Measurements from ENCODE around the gene IL23R.

The IL23R gene

DNA sequence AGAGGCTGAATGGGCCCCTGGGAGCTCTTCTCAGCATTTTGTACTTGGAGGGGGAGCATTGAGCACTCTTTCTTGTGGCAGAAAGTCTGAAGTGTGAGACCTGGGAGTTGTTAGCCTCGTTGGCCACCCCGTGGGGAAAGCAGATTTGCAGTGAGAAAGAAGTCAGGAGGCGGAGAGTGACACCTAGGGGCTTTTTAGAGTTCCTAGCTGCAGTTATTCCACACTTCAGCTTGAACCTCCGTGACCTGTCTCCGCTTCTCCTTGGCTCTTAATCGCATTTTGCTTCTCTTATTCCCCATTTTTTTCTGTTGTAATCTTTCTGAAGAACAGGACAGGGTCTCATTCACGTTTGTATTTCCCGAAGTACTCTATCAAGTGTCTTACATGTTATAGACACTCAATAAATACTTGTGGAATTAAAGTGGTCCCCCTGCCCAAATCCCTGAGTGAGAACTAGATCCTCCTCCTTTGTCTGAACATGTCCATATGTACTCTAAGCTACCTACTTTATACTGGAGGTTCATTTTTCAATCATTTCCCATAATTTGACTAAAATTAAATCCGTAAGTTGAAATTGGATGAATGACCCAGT, 17.0 kb upstream of the IL23R start:
- no peak for DNase-seq

DNA sequence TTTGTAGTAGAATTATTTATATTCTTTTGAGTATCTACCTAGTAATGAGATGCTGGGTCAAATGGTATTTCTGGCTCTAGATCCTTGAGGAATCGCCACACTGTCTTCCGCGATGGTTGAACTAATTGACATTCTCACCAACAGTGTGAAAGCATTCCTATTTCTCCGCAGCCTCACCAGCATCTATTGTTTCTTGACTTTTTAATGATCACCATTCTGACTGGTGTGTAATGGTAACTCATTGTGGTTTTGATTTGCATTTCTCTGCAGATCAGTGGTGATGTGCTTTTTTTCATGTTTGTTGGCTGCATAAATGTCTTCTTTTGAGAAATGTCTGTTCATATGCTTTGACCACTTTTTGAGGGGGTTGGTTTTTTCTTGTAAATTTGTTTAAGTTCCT, 15.3 kb upstream of the IL23R start:
- no peak for DNase-seq

DNA sequence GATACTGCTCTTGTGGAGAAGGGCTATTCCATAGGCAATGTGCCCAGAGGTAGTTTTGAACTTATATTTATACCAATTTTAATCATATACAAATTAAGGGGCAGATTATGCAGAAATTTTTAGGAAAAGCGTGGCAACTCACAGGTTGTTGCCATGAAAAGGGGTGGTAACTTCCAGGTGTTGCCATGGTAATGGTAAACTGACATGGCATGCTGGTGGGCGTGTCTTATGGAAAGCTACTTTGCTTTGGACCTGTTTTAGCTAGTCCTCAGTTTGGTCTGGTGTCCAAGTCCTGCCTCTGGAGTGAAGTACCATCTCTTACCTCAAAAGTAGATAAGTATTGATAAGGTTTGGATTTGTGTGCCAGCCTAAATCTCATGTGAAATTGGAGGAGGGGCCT, 7.9 kb upstream of the IL23R start:
- no peak for DNase-seq

DNA sequence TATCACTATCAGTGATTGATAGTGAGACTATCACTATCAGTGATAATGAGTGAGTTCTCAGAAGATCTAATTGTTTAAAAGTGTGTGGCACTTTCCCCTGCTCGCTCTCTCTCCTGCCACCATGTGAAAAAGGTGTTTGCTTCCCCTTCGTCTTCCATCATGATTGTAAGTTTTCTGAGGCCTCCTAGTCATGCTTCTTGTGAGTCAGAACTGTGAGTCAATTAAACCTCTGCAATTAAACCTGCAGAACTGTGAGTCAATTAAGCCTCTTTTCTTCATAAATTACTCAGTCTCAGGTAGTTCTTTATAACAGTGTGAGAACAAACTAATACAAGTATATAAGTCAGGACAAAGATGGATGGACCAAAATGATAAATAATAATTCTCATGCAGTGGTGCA, 7.0 kb upstream of the IL23R start:
- no peak for DNase-seq

DNA sequence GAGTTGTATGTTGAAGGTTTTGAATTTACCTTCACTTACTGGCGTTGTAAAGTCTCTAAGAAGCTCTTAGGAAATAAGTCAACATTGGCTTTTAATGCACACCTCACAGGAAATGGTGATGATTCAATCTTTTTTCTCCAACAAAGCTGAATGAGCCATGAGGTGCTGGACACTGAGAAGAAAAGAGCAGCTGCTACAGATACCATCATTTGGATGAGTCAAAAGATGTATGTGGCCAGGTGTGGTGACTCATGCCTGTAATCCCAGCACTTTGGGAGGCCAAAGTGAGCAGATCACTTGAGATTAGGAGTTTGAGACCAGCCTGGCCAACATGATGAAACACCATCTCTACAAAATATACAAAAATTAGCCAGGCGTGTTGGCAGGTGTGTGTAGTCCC, 3.3 kb upstream of the IL23R start:
- no peak for DNase-seq

DNA sequence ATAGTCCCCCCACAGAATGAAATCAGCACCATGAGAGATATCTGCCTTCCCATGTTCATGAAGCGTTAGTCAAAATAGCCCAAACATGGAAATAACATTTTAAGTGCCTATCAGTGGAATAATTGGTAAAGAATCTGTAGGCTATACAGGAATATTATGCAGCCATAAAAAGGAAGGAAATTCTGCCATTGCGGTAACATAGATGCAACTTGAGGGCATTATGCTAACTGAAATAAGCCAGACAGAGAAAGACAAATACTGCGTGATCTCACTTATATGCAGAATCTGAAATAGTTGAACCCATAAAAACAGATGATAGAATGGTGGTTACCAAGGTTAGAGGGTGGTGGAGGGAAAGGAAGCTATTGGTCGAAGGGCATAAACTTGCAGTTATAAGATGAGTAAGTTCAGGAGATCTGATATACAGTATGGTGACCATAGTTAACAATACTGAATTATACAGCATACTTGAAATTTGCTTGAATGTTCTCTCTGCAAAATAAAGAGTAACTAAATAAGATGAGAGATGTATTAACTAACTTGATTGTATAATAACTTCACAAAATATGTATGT, 699 bp upstream of the IL23R start:
- DNase-seq = no peak

DNA sequence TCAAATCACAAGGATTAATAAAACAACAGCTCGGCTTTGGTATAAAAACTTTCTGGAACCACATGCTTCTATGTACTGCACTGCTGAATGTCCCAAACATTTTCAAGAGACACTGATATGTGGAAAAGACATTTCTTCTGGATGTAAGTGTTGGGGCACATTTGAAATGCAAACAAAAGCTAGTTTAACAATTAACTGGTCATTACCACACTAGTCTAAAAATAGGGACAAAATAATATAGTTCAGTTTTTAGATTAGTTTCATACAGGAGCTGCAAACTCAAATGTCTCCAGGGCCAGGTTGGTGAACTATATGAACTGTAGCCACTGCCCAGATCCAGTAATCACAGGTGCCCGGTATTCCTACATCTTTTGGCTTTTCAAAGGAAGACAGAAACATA, 3.2 kb downstream of the IL23R start:
- no peak for DNase-seq

DNA sequence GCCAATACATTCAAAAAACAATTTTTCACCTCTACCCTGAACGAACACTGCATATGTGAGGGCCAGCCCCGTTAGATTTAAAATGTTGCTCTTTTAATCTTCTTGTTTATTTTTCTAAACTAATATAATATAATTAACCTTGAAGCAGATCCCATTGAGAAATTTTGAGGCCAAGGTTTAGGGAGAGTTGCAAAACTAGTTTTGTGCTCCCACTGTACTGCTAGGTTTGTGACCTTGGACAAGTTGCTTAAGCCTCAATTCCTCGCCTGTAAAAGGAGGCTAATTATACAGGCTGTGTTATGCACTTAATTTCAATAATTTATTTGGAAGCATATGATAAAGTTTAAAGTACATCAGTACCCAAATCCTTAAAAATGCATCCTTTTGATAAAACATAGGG, 3.7 kb downstream of the IL23R start:
- no peak for DNase-seq

DNA sequence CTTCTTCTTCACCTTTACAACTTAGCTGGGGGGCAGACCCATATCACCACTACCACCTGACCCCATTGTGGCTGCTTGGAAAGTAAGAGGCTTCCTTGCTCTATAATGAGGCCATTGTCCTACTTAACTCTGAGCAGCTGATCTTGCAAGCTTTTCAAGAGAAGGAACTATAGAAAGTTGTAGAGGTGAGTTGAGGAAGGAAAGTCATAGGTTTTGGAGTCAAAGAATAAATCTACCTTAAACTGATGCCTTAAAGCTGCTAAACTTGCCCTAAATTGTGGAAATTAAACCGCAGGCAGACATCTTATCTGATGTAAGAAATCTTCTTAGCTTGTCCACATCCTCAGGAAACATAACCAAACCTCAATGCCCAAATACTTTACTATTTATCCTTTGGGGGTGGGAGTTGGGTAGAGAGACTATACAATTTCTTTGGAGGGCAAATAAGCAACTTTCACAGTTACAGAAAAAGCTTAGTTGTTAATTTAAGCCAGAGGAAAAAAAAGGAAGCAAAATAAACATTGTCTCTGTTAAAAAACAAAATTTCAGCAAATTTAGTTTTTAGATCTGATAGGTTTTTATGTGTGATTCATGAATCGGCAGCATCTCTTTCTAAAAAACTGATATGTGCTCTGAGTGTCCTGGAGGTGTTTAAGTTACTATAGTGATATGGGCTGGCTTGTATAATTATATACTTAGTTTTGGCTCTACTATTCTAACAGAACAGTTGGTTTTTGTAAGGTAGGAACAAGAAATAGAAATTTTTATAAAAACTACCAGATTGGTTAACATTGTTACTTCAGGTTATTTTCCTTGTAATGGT, 4.7 kb downstream of the IL23R start:
- DNase-seq = no peak

DNA sequence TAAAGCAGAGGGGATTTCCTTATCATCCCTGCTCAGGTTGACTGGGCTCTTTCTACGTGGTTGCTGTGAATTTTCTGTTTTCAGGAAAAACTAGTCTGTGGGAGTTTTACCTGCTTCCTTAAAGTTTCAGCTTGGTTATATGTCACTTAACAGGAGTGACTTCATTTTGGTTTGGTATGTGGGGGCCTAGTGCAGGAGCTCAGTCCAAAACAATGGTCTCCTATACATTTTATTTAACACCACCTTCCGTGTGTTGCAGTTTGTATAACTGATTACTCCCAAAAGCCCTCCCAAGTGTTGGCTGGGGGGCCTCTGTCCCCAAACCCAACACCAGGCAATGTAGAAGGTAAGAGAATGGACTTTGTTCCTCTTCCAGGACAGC, 5.3 kb downstream of the IL23R start:
- no peak for DNase-seq

DNA sequence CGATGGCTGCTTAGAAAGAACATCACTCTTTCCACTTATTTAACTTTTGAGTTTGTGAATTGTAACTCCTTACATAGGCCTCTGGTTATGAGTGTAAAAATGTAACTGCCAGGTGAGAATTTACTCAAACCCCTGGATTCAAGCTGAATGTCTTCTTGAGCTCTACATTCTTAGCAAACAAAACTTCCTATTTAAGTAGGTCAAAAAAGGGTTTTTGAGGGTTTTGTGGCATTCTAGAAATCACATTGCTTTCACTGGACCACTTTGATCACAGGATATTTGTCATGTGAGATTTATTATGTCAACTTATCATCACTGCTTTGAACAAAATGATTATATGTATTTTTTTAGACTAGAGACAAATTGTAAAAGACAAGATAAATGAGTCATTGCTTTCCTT, 5.7 kb downstream of the IL23R start:
- no peak for DNase-seq

DNA sequence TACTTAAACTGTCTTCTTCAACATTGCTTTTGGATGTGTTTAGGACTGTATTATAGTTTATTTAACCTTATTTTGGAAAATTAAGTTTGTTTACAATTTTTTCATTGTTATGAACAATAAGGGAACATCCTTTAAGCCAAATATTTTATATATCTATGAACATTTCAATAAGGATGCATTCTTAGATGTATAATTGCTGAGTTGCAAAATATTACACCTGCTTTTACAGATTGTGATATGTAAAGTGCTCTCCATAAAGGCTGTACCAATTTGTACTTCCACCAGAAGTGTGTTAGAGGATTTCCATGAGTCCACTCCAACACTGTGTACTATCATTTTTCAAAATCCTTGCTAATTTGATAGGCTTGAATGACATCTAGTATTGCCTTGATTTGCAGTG, 7.7 kb downstream of the IL23R start:
- no peak for DNase-seq

DNA sequence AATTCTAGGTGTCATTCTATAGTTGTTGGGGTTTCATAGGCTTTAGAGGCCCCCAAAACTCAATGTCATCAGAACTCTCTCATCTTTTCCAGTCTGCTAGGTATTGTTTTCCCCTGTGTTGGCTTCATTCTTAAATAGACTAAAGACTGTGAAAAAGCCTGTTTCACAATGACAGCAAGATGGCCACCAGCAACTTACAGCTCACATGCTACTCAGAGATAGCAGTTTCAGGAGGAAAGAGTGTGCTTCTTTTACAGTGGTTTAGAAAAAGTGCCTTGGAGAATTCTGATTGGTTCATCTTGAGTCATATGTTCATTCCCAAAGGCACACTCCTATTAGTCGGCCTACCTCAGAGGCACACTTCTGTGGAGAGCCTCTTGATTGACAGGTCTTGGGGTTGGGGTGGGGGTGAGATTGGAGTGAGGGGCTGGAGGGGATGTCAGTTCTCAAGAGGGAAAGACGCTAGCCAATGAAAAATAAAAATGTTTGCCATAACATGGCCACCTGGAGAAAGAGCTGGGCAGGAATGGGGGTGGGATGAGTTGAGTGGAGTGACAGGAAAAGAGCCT, 8.5 kb downstream of the IL23R start:
- DNase-seq = no peak

DNA sequence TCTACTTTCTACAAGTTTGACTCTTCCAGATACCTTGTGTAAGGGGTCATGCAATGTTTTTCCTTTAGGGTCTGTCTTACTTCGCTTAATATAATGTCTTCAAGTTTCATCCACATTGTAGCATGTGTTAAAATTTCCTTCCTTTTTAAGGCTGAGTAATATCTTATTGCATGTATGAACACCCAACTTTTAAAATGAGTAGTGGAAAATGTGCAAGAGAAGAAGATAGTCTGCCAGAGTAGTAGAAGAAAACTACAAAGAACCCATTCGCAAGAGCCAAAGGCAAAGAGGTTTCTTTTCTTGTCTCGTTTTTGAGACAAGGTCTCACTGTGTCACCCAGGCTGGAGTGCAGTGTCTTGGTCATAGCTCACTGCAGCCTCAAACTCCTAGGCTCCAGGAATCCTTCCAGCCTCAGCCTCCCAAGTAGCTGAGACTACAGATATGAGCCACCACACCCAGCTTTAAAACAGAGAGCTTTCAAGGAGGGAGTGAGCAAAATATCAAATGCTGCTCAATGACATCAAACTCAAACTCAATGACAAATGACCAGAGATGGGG, 9.4 kb downstream of the IL23R start:
- no peak for DNase-seq

DNA sequence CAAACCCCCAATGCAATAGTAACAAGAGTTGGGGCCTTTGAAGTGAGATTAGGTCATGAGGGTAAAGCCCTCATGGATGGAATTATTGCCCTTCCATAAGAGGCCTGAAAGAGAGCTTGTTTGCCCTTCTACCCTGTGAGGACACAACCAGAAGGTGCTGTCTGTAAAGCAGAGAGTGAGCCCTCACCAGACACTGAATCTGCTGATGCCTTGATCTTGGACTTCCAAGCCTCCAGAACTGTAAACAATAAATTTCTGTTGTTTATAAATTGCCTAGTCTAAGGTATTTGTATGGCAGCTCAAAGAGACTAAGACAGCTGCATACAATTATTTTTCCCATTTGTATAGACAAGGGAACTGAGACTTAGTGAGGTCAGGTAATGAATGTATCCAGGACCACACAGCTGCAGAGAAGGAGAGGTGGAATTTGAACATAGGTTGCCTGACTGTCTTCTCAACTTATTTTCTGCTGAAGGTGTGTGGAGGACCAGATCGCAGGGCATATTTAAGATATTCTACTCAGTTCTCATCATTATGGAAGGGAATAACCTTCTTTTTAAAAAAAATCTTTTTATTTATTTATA, 18.7 kb downstream of the IL23R start:
- DNase-seq = no peak

DNA sequence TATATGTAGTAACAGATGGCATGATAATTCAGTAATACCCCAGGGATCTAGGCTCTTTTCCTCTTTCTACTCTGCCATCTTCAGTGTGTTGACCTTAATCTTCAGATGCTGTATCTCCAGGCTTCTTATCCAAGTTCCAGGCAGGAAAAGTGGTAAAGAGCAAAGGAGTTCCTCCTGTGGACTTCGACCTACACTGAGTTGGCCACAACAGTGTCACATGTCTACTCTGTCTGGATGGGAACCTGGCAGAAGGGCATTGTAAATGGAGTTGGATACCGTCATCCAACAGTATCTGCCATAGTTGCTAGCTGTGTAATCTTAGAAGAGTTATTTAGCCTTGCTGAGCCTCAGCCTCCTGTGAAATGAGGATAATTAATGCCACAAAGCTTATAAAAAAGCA, 21.9 kb downstream of the IL23R start:
- no peak for DNase-seq

DNA sequence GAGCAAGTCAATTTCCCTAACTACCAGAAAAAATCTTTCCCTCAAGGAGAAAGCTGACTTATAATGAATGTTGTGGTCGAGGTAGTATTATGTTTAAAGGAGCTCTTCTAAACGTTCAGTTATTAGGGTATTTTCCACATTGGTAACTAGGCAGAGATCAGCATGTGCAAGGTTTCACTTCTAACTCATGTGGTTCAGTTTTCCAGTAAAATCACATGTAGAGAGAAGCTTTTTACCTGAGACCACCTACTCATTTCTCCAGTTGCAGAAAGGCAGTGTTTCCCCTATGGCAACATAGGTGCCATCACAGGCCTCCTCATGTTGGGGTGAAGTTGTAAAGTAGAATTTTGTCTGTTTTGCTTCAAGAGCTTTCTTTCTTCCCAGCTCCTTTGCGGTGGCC, 23.7 kb downstream of the IL23R start:
- DNase-seq = no peak

DNA sequence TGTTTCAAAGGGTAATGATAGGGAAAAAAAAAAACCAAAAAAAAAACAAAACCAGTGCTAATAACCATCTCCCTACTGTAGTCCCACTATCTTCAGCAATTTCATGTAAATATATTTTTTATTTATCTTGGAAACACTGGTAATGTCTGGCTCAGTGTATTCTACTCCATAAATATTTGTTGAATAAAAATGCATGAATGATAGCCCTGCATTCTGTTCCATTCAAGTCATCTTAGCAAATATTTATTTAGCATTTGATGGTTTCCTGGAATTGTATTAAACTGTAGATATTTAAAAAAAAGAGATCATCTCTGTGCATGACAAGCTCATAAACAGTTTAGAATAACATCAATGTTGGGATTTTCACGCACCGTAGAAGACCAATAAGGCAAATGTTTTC, 24.2 kb downstream of the IL23R start:
- no peak for DNase-seq

DNA sequence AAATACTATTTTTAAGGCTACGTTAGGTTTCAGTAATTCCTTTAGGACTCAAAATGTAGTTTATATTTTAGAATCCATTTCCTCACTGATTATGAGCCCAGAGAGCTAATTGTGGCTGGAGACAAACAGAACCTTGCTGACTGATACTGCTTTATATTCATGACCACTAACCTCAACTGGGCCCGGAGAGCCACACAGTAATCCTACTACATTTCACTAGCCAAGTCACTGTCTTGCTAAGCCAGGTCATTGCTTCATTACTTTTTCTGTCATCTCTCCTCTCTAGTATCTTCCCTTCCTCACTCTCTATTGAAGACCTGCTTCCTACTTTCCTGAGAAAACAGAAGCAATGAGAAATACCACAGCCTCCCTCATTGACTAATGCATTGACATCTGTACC, 24.7 kb downstream of the IL23R start:
- DNase-seq = no peak

DNA sequence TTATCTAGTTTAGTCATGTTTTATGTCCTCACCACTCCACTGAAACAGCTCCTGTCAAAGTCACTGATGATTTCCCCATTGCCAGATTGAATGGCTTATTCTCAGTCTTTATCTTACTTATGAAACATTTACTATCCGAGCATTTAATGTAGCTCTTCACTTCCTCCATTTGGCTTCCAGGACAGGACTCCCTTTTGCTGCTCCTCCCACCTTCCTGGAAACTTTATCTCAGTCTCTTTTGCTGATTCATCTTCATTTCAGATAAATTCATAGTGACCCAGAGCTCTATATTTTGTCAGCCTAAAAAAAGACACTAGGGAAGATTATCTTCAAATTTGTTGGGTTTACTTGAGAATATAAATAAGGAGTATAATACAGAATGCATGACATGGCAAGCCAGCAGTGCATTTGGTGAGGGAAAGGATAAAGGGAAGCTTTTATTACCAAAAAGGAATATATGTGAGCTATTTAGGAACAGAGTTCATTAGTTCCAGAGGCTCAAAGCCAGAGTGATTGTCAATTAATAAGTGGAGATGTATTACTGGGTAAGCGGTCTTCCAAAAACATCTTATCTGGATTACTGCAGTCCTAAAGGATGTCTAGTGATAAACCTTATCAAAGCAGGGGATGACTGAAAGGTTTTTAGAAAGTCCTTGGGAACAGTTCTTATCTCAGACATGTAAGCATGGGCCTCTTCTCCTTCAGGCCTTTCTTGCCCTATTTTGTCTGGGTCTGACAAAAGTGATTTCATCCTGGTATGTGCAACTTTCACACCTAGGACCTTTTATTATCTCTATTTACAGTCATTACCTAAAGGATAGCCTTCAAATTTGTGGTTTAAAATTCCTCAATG, 25.6 kb downstream of the IL23R start:
- no peak for DNase-seq

DNA sequence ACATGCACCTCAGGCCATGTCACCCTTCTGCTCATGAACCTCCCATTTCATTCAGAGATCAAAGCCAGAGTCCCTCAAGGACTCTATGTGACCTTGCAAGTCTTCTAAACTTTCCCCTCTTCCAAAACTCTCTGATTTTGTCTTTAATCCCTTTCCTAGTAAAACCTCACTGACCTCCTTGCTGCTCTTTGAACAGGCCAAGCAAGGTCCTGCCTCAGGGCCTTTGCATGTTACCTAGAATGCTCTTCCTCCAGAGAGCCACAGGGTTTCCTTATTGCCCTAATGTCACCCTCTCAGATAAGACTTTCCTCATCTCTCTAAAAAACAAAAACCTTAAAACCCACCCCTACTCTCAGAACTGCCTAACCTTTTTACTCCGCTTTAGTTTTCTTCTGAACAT, 26.6 kb downstream of the IL23R start:
- no peak for DNase-seq

DNA sequence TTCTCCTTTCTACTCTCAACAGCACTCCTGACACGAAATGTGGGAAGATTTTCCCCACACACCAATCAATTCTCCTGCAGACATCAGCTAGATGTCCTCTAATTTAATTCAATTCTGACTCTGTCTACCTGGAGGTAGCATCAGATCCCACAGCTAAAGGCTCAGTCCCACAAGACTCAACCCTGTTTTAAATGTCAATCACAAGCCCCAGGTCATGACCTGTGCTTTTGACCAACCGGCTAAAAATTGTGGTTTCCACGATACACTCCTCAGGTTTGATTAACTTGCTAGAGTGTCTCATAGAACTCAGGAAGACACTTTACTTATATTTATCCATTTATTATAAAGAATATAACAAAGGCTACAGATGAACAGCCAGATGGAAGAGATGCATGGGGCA, 27.4 kb downstream of the IL23R start:
- no peak for DNase-seq
